IMR-90 (cell line): ENCODE results near the gene ANKRD11. TPM values are rescaled to one million over a fixed set of nuclear protein-coding genes. Genes with fewer than 3 reads are reported as not detected.

Source experiments
- ATAC-seq: fragments of 200-7000 bp; cut with Tn5 transposase; 2 replicates; pipeline ENCODE4 v1.9.1; 2020; ENCODE audit warnings: low read depth, mild to moderate bottlenecking, moderate library complexity
- Bru-seq: library from RNA; stranded (reverse); fragments of 400-500 nt; gene quantifications from one replicate; lab custom pipeline; 2021; lab: Mats Ljungman, UMichigan
- BruChase-seq, 2 experiments: library from RNA; stranded (reverse); fragments of 400-500 nt; gene quantifications; one replicate each; lab custom pipeline; 2021; lab: Mats Ljungman, UMichigan
- BruUV-seq: library from RNA; stranded (reverse); fragments of 400-500 nt; replicated peaks from 2 replicates; lab custom pipeline; 2021; lab: Mats Ljungman, UMichigan
- CTCF ChIA-PET: fragments of 300-600 bp; formaldehyde crosslinking; extraction: SDS; loops from one replicate; lab custom pipeline; 2021; ENCODE audit warnings: antibody characterized with exemption; lab: Yijun Ruan, JAX
- POLR2A ChIA-PET: fragments of 300-600 bp; sonication (Branson Sonifier 250); formaldehyde crosslinking; loops from one replicate; lab custom pipeline; 2022; ENCODE audit warnings: antibody characterized with exemption; ENCODE audit not compliant: unreplicated experiment; lab: Charles Lee
- DNase-seq: peaks from one replicate; pipeline ENCODE4 v3.0.0; 2013
- H2AFZ ChIP-seq: replicated peaks from 2 replicates; pipeline ENCODE3; 2013; ENCODE audit warnings: low read length, mild to moderate bottlenecking; ENCODE audit not compliant: poor library complexity
- H2AK5ac ChIP-seq: 2 replicates; pipeline ENCODE4 v1.6.1; 2013; ENCODE audit warnings: low read depth, low read length, inconsistent platforms
- H2AK9ac ChIP-seq: replicated peaks from 2 replicates; pipeline ENCODE3; 2013; ENCODE audit warnings: mild to moderate bottlenecking, low read depth, low read length, moderate library complexity; ENCODE audit not compliant: poor library complexity
- H2BK120ac ChIP-seq: 2 replicates; pipeline ENCODE4 v1.6.1; 2013; ENCODE audit warnings: low read depth, low read length, inconsistent platforms
- H2BK15ac ChIP-seq: 3 replicates; pipeline ENCODE4 v1.6.1; 2013; ENCODE audit warnings: low read depth, low read length, inconsistent platforms
- H2BK20ac ChIP-seq: 2 replicates; pipeline ENCODE4 v1.6.1; 2013; ENCODE audit warnings: low read depth, mild to moderate bottlenecking, inconsistent platforms, low read length, moderate library complexity
- H2BK5ac ChIP-seq: 2 replicates; pipeline ENCODE4 v1.6.1; 2013; ENCODE audit warnings: mild to moderate bottlenecking, low read depth, low read length, inconsistent platforms; ENCODE audit not compliant: poor library complexity, severe bottlenecking
- H3K14ac ChIP-seq: replicated peaks from 2 replicates; pipeline ENCODE4 v1.6.1; 2013; ENCODE audit warnings: low read depth, low read length, inconsistent platforms
- H3K18ac ChIP-seq: 2 replicates; pipeline ENCODE4 v1.6.1; 2013; ENCODE audit warnings: low read depth, low read length, control low read depth
- H3K23ac ChIP-seq: 2 replicates; pipeline ENCODE4 v1.6.1; 2013; ENCODE audit warnings: low read depth, low read length, inconsistent platforms
- H3K27ac ChIP-seq: 2 replicates; pipeline ENCODE4 v1.5.1; 2013; ENCODE audit warnings: mild to moderate bottlenecking, control low read depth, low read length; ENCODE audit not compliant: insufficient read depth
- H3K27me3 ChIP-seq: 2 replicates; pipeline ENCODE4 v1.6.1; 2013; ENCODE audit warnings: low read length; ENCODE audit not compliant: control insufficient read depth, insufficient read depth
- H3K36me3 ChIP-seq: 2 replicates; pipeline ENCODE4 v1.6.1; 2013; ENCODE audit warnings: low read length, mixed read lengths; ENCODE audit not compliant: control insufficient read depth, insufficient read depth
- H3K4ac ChIP-seq: 2 replicates; pipeline ENCODE4 v1.6.1; 2013; ENCODE audit warnings: low read depth, low read length, inconsistent platforms
- H3K4me1 ChIP-seq: 2 replicates; pipeline ENCODE4 v1.6.1; 2013; ENCODE audit warnings: low read length, mixed read lengths; ENCODE audit not compliant: control insufficient read depth, insufficient read depth
- H3K4me2 ChIP-seq: 2 replicates; pipeline ENCODE4 v1.6.1; 2013; ENCODE audit warnings: low read depth, mild to moderate bottlenecking, control low read depth, low read length, moderate library complexity
- H3K4me3 ChIP-seq: 2 replicates; pipeline ENCODE4 v1.5.1; 2013; ENCODE audit warnings: low read depth, mild to moderate bottlenecking, control low read depth, low read length, moderate library complexity; ENCODE audit not compliant: insufficient read depth
- H3K56ac ChIP-seq: 2 replicates; pipeline ENCODE4 v1.6.1; 2013; ENCODE audit warnings: low read length, inconsistent platforms; ENCODE audit not compliant: insufficient read depth; ENCODE audit errors: extremely low read depth
- H3K79me1 ChIP-seq, 2 experiments: 2 replicates each; pipeline ENCODE4 v1.6.1; 2013; ENCODE audit warnings: low read length in 2 of 2, inconsistent platforms in 1 of 2, low read depth in 1 of 2
- H3K9ac ChIP-seq: 2 replicates; pipeline ENCODE4 v1.6.1; 2013; ENCODE audit warnings: low read depth, low read length, control low read depth
- H3K9me1 ChIP-seq: 2 replicates; pipeline ENCODE4 v1.6.1; 2013; ENCODE audit warnings: low read length, inconsistent platforms; ENCODE audit not compliant: insufficient read depth
- H3K9me3 ChIP-seq: 2 replicates; pipeline ENCODE4 v1.6.1; 2013; ENCODE audit warnings: low read length; ENCODE audit not compliant: control insufficient read depth, insufficient read depth
- H4K20me1 ChIP-seq: 2 replicates; pipeline ENCODE4 v1.6.1; 2013; ENCODE audit warnings: low read length, inconsistent platforms; ENCODE audit not compliant: insufficient read depth
- H4K5ac ChIP-seq: 2 replicates; pipeline ENCODE4 v1.6.1; 2013; ENCODE audit warnings: mild to moderate bottlenecking, low read depth, low read length, control low read depth
- H4K8ac ChIP-seq, 2 experiments: 2 replicates each; pipeline ENCODE4 v1.6.1; 2013; ENCODE audit warnings: low read depth in 2 of 2, low read length in 2 of 2, control low read depth in 1 of 2, inconsistent platforms in 1 of 2
- H4K91ac ChIP-seq: 2 replicates; pipeline ENCODE4 v1.6.1; 2013; ENCODE audit warnings: low read depth, low read length, inconsistent platforms; ENCODE audit not compliant: insufficient read depth
- CEBPB ChIP-seq: IDR thresholded peaks from 2 replicates; pipeline ENCODE4 v1.6.1; 2012; ENCODE audit warnings: low read depth, low read length, improper control_type of control experiment
- CHD1 ChIP-seq: IDR thresholded peaks from 2 replicates; pipeline ENCODE4 v1.6.1; 2012; ENCODE audit warnings: low read depth, low read length, improper control_type of control experiment
- FOS ChIP-seq: fragments of 150-350 bp; IDR thresholded peaks from 2 replicates; pipeline ENCODE4 v1.6.1; 2016; ENCODE audit warnings: low read depth, low read length
- MAFK ChIP-seq: IDR thresholded peaks from 2 replicates; pipeline ENCODE4 v1.6.1; 2012; ENCODE audit warnings: low read depth, low read length, improper control_type of control experiment
- MAZ ChIP-seq: IDR thresholded peaks from 2 replicates; pipeline ENCODE4 v1.6.1; 2012; ENCODE audit warnings: low read depth, mild to moderate bottlenecking, low read length, improper control_type of control experiment, moderate library complexity, borderline replicate concordance
- MXI1 ChIP-seq: IDR thresholded peaks from 2 replicates; pipeline ENCODE4 v1.6.1; 2012; ENCODE audit warnings: low read depth, mild to moderate bottlenecking, low read length, moderate library complexity, borderline replicate concordance
- NFE2L2 ChIP-seq: fragments of 150-350 bp; IDR thresholded peaks from 2 replicates; pipeline ENCODE4 v1.6.1; 2016; ENCODE audit warnings: low read depth, mild to moderate bottlenecking, low read length
- POLR2A ChIP-seq: IDR thresholded peaks from 2 replicates; pipeline ENCODE4 v1.6.1; 2012; ENCODE audit warnings: mild to moderate bottlenecking, low read depth, low read length
- RAD21 ChIP-seq: IDR thresholded peaks from 2 replicates; pipeline ENCODE4 v1.6.1; 2012; ENCODE audit warnings: low read length, improper control_type of control experiment
- RCOR1 ChIP-seq: IDR thresholded peaks from 2 replicates; pipeline ENCODE4 v1.6.1; 2012; ENCODE audit warnings: mild to moderate bottlenecking, low read length, improper control_type of control experiment; ENCODE audit not compliant: insufficient replicate concordance
- RFX5 ChIP-seq: IDR thresholded peaks from 2 replicates; pipeline ENCODE4 v1.8.0; 2012; ENCODE audit warnings: low read depth, mild to moderate bottlenecking, low read length, moderate library complexity
- SMC3 ChIP-seq: fragments of 150-350 bp; IDR thresholded peaks from 2 replicates; pipeline ENCODE4 v1.6.1; 2016; ENCODE audit warnings: low read depth, mild to moderate bottlenecking, antibody characterized with exemption, low read length, moderate library complexity
- WGBS, 2 experiments: methylation state at CpG; one replicate each; pipeline versions ENCODE4 v1.1.5 to v1.1.7; 2013; ENCODE audit warnings: missing lambda C conversion rate in 2 of 2; ENCODE audit not compliant: insufficient read length in 1 of 2; ENCODE audit errors: extremely low coverage in 2 of 2; 5-methylcytosine and 5-hydroxymethylcytosine counted together
- dilution Hi-C: fragments of 300-500 bp; cut with HindIII; formaldehyde crosslinking; loops from one replicate; pipeline ENCODE4 v1.14.3; 2018; ENCODE audit warnings: low sequenced_read_pairs; ENCODE audit not compliant: unreplicated experiment
- in situ Hi-C: fragments of 300-500 bp; cut with MboI; formaldehyde crosslinking; loops from 3 replicates; pipeline ENCODE4 v1.14.3; 2019; ENCODE audit warnings: low sequenced_read_pairs, inconsistent platforms, mixed read lengths
- intact Hi-C: fragments of 100-400 bp; cut with micrococcal nuclease; formaldehyde crosslinking; loops from 2 replicates; pipeline ENCODE4 v1.10.0; 2022
- long read RNA-seq: library from polyadenylated mRNA; unstranded; transcript quantifications from one replicate; pipeline ENCODE4 v2.0.0, GENCODE V29; 2021; ENCODE audit not compliant: unreplicated experiment
- polyA plus RNA-seq, 3 experiments: library from polyadenylated mRNA; depleted of rRNA; stranded (reverse); fragments of >200 nt; gene quantifications; 2 replicates each; pipeline ENCODE4 v1.2.3, GENCODE V29; 2012; ENCODE audit warnings: low replicate concordance in 1 of 3
- total RNA-seq: library from RNA; depleted of rRNA; stranded (reverse); fragments of >200 nt; gene quantifications from 2 replicates; pipeline ENCODE4 v1.2.3, GENCODE V29; 2012; rRNA removed
- TF ChIP-seq, protein P1 (sequence below): fragments of 150-350 bp; IDR thresholded peaks from 2 replicates; pipeline ENCODE4 v1.6.1; 2017; ENCODE audit warnings: mild to moderate bottlenecking, antibody characterized with exemption, low read length, low read depth
- TF ChIP-seq, protein P2 (sequence below): fragments of 150-350 bp; IDR thresholded peaks from 2 replicates; pipeline ENCODE4 v1.6.1; 2016; ENCODE audit warnings: low read depth, mild to moderate bottlenecking, low read length, moderate library complexity, borderline replicate concordance

ANKRD11 gene
- total RNA-seq (28.1 and 46.8 TPM in 2 replicates), polyA plus RNA-seq (2012; rRNA removed) (67.8 and 71.9 TPM in 2 replicates), Bru-seq, nascent RNA (percentile 96 among the genes with signal in this experiment), BruChase-seq, experiment 1, labeled RNA remaining after a 6-hour chase (percentile 98 among the genes with signal in this experiment), BruChase-seq, experiment 2, labeled RNA remaining after a 2-hour chase (percentile 96 among the genes with signal in this experiment)
- polyA plus RNA-seq (2012; cell fraction: cytosol; rRNA removed): 50.6 and 79.2 TPM in 2 replicates
- polyA plus RNA-seq (2012; cell fraction: nucleus; rRNA removed; ENCODE audit: low replicate concordance): 174 and 231 TPM in 2 replicates
- long read RNA-seq, partial matches to known transcripts: 87 of 215 reads
- long read RNA-seq, other reads (novel, unspliced or antisense): 123 of 215 reads

DNA sequence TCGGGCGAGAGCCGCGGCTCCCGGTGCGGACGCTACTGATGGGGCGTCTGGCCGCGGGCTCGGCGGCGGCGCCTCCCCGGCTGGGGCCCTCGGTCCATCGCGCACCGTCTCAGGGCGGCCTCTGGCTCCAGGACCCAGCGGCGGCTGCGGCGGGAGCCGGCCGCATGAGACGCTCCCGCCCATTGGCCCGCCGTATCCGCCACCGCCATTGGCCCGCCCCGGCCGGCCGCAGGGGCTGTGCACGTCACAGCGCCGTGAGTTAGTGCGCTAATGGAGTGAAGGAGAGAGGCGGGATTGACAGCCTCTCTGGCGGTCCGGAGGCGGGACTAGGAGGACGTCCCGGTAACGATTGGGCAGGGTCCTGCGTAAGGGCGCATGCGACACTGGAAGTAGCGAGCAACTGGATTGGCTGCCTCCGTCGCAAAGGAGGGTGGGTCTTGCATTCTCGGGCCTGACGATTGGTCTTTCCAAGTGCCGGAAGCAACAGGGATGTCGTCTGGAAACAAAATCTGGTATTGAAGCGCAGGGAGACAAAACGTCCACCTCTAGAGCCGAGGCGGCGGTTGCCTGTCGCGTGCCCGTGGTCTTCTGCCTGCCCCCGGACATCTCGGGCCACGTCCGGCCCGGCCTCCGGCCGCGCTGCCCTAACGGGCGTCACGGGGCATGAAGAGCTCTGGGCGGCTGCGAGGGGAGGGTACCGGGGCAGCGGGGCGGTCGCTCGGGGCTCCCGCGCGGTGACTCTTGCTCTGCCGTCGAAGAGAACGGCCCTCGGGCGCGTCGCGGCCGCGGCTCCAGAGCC lies at the start of gene ANKRD11:
ANKRD11 (minus strand) TSS at position 123 of the 799 bp plus-strand sequence. CDS start 173,542 bp downstream, outside the sequence.
- no peaks in the 10 kb centered on the region for H3K9me3 ChIP-seq
- H2AFZ ChIP-seq: peak within 1 kb of the TSS; percentile 98
- peak within 1 kb of the TSS; percentile 75; the same call in 1 of the 2 replicates for H3K56ac ChIP-seq
- H3K27me3 ChIP-seq: no peaks in the 10 kb centered on the region
- H2BK20ac ChIP-seq: no peak within 1 kb of the TSS
- peaks cover 3% of the 10 kb centered on the region; the same call in 1 of the 2 replicates for H3K36me3 ChIP-seq
- intact Hi-C loops (loop anchor here (1.0 to 2.0 kb wide), 2 partner anchors 18 to 158 kb away; partner anchors contain the start of gene SPG7), dilution Hi-C loops (no loop called here), in situ Hi-C loops (no loop called here)
- H3K4me1 ChIP-seq: peaks cover 13% of the 10 kb centered on the region
- H3K23ac ChIP-seq: peak within 1 kb of the TSS; percentile 89
- 0 out of 2 replicates have a peak within 1 kb of the TSS, but pooled peaks have one; percentile 53 for H2AK5ac ChIP-seq
- peak within 1 kb of the TSS; percentile 96 for H2AK9ac ChIP-seq
- ChIA-PET POLR2A (no interaction called here), CTCF (no interaction called here)
- H3K4me2 ChIP-seq: peak within 1 kb of the TSS; percentile 87
- H3K4ac ChIP-seq: peak within 1 kb of the TSS; percentile 72; the same call in 1 of the 2 replicates
- peak within 1 kb of the TSS; percentile 41; the same call in 1 of the 2 replicates for H4K5ac ChIP-seq
- DNase-seq (peak; percentile 100), ATAC-seq (peak; percentile 95)
- H2BK120ac ChIP-seq: no peak within 1 kb of the TSS
- peaks cover 20 to 55% of the 10 kb centered on the region in 2 experiments for H3K79me1 ChIP-seq
- H3K9ac ChIP-seq: peak within 1 kb of the TSS; percentile 67
- peaks cover 17% of the 10 kb centered on the region for H3K9me1 ChIP-seq
- 0% methylated on average over 37 of the region's 96 CpGs; no CpG with 5 or more reads in 1 of the 2 experiments for WGBS, 2 experiments
- peak within 1 kb of the TSS; percentile 88 for H3K27ac ChIP-seq
- H3K14ac ChIP-seq: peak within 1 kb of the TSS; percentile 11
- H4K20me1 ChIP-seq: peaks cover 48% of the 10 kb centered on the region
- no peak within 1 kb of the TSS for H2BK15ac ChIP-seq
- H3K18ac ChIP-seq: peak within 1 kb of the TSS; percentile 16; the same call in 1 of the 2 replicates
- peak within 1 kb of the TSS; percentile 1 to 69; a peak in 2 of 4 replicates for H4K8ac ChIP-seq
- H4K91ac ChIP-seq: peak within 1 kb of the TSS; percentile 38
- no TSS peak for BruUV-seq
- peak within 1 kb of the TSS; percentile 66 for H3K4me3 ChIP-seq
- peak within 1 kb of the TSS; percentile 80 for H2BK5ac ChIP-seq
- no peak; the same call in 1 of the 2 replicates for TF ChIP-seq CHD1
- no peak for TF ChIP-seq MAFK
- TF ChIP-seq, protein P1, sequence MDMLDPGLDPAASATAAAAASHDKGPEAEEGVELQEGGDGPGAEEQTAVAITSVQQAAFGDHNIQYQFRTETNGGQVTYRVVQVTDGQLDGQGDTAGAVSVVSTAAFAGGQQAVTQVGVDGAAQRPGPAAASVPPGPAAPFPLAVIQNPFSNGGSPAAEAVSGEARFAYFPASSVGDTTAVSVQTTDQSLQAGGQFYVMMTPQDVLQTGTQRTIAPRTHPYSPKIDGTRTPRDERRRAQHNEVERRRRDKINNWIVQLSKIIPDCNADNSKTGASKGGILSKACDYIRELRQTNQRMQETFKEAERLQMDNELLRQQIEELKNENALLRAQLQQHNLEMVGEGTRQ: no peak; the same call in 1 of the 2 replicates
- no peak; the same call in 1 of the 2 replicates for TF ChIP-seq MXI1
- TF ChIP-seq NFE2L2: no peak
- no peak for TF ChIP-seq RAD21
- TF ChIP-seq, protein P2, sequence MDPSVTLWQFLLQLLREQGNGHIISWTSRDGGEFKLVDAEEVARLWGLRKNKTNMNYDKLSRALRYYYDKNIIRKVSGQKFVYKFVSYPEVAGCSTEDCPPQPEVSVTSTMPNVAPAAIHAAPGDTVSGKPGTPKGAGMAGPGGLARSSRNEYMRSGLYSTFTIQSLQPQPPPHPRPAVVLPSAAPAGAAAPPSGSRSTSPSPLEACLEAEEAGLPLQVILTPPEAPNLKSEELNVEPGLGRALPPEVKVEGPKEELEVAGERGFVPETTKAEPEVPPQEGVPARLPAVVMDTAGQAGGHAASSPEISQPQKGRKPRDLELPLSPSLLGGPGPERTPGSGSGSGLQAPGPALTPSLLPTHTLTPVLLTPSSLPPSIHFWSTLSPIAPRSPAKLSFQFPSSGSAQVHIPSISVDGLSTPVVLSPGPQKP: no peak
- TF ChIP-seq POLR2A: peak; percentile 95
- no peak for TF ChIP-seq RCOR1
- no peak for TF ChIP-seq RFX5
- peak; percentile 4; the same call in 1 of the 2 replicates for TF ChIP-seq SMC3
- peak; percentile 69; the same call in 1 of the 2 replicates for TF ChIP-seq MAZ
- no peak for TF ChIP-seq CEBPB
- peak; percentile 45; the same call in 1 of the 2 replicates for TF ChIP-seq FOS
